ENCODE data around the gene CCDC141.

The CCDC141 gene

DNA sequence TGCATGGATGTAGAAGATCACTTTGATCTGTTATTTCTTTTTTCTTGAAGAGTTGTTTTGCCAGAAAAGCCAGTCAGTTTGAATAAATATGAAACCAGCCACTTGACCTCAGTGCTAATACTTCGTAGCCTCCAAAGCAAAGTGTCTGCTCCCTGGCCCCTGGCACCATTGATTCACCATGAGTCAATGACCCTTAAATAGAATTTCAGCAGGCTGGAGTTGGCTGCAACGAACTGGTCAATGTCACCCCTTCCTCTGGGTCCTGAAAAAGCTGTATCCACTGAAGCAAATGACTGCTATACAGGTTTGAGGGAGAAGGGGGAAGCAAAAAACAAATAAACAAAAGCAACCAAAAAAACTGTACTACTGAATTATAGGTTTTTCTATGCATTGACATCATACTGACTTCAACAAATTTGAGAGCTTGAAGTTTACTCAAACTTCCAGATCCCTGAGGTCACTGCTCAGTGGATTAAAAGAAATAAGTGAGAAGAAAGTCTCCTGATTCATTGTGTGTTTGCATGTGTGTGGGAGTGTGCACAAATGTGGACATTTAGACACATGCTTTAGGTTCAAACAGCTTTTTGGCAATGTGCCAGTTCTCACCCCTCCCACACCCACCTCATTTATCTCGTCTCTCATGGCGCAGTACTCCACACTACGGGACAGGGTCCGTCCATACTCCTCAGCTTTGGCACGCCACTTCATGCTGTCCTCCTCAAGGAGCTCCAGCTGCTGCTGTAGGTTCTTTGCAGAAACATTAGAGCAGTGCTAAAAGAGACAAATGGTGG, 184.6 kb downstream of the CCDC141 start:
- DNase-seq (ENCODE audit: low spot score): no peak

DNA sequence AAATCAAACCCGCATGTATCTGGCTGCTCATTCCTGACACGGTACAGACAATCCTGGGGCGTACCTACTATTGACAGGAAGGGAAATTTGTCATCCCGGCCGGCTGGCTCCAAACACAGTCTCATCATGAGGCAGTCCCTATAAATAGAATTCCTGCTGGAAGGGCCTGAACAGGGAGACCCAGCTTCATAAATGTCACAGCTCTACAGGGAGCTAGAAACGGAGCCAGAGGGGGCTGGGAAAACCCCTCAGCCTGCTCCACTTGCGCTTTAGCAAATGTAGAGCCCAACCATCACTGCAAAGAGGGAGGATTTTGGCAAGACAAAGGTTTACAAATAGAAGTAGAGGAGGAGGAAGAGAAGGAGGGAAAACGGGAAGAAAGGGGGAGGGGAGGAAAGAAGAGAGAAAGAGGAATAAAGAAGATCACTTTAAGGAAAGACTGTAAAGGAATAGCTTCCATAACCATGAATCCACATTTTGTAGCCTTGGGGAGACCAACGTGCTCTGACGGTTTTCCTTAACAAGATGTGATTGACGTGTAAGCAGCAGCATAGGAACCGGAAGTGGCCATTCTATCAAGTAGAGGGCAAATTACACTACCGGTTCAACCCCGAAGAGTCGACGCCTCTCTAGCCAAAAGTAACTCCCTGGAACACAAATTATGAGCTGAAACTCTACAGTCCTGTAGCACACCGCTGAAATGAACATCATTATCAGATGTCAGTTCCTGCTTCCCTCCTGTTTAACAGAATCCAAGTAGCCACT, 185.9 kb downstream of the CCDC141 start:
- no peak for DNase-seq (ENCODE audit: low spot score)

DNA sequence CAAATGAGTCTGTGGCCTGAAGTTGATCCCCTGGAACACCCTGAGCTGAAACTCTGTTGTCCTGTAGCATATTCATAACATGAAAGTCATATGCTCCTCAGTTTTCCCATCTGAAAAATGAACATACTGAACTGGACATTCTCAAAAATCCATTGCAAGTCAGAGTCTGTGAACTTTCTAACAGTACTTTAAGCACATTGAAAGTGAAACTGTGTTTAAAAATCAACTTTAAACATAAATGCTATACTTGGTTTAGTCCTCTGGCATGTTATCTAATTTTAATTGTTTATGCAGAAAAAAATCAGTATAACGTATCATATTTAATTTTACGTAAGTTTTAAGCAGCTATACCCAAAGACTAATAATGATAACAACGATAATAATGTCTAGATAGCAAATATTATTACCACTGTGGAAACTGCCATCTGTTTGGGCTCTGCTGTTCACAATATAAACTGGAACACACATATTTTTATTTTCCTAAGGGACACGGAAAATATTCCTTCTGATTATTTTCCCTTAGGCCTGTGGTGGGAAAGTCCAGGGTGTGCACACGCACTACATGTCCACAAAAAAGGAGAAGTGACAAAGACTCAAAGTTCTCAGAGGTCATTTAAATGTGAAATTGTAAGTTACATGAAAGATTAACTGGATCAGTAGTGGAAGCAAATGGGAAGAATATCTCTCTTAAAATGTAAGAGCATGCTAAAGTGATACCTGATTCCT, 186.6 kb downstream of the CCDC141 start:
- DNase-seq (ENCODE audit: low spot score): no peak

GRCh38 chr2:178860551-178860950, 189.4 kb downstream of the CCDC141 start:
- no peak for DNase-seq (ENCODE audit: low spot score)

GRCh38 chr2:178859730-178860129, 190.2 kb downstream of the CCDC141 start:
- no peak for DNase-seq (ENCODE audit: low spot score)

- no peak for DNase-seq (ENCODE audit: low spot score)
These were observed 190.9 kb downstream of the CCDC141 start for GRCh38 chr2:178858896-178859625.

- DNase-seq (ENCODE audit: low spot score): no peak
These were observed 194.8 kb downstream of the CCDC141 start for GRCh38 chr2:178855151-178855550.

GRCh38 chr2:178848335-178848734, 201.6 kb downstream of the CCDC141 start:
- no peak for DNase-seq (ENCODE audit: low spot score)

GRCh38 chr2:178846458-178846802, 203.5 kb downstream of the CCDC141 start:
- DNase-seq (ENCODE audit: low spot score): no peak

GRCh38 chr2:178845566-178846457, 204.1 kb downstream of the CCDC141 start:
- DNase-seq (ENCODE audit: low spot score): no peak

DNA sequence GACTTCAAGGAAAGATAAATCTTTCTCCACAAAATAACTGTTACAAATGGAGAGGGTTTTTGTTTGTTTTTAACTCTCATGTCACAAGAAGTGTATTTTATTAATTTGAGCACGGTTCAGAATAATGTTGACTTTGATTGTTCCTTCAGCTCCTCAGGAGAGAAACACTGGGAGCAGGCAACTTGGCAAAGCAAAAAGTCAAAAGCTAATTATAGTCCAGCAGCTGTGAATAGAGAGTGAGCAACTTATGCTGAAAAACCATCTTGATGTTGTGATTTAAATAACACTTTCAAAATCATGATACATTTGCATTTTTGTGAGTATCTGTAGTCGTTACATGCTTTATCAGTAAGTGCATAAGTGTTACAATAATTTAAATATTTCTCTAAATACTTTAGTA, 205.2 kb downstream of the CCDC141 start:
- DNase-seq (ENCODE audit: low spot score): no peak

- DNase-seq (ENCODE audit: low spot score): no peak
These were observed 205.7 kb downstream of the CCDC141 start for GRCh38 chr2:178844269-178844668.

GRCh38 chr2:178843697-178844096, 206.2 kb downstream of the CCDC141 start:
- DNase-seq (ENCODE audit: low spot score): no peak

DNA sequence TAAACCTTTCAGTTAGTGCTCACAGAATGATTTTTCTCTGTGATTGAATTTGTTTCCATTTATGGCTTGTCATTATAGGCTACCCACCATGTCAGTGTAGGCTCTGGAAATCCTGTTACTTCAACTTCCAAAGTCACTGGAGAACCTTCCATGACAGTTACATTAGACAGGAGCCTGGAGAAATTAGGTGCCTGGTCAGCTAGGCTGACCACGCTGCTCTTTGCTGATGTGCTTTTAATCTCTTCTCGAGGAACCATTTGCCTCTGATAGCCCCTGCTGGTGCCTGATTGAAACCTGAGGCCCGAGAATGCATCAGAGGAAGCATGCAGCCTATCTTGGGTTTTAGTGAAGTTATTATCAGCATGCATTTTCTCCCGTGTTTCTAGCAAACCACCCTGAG, 213.1 kb downstream of the CCDC141 start:
- DNase-seq (ENCODE audit: low spot score): no peak

- DNase-seq (ENCODE audit: low spot score): no peak
These were observed 215.9 kb downstream of the CCDC141 start for GRCh38 chr2:178834086-178834485.

GRCh38 chr2:178833382-178833781, 216.6 kb downstream of the CCDC141 start:
- DNase-seq (ENCODE audit: low spot score): no peak

- no peak for DNase-seq (ENCODE audit: low spot score)
These were observed 219.5 kb downstream of the CCDC141 start for GRCh38 chr2:178830451-178830850.

DNA sequence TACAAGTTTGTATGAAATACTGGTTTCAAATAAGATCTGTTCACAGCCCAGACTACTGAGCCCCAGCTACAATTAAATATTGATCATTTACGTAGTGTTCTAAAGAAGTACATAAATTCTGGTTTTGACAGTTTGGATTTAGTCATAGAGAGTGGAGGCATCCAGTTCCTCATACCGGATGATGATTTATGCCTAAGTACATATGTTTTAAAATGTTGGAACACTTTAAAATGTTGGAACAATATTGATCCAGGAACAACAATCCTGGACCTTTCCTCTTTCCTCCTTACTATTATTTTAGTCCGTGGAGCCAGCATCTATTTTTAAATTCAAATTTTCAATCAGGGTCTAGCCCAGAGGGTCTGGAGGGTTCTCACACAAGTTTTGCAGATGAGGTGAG, 220.0 kb downstream of the CCDC141 start:
- DNase-seq (ENCODE audit: low spot score): no peak

DNA sequence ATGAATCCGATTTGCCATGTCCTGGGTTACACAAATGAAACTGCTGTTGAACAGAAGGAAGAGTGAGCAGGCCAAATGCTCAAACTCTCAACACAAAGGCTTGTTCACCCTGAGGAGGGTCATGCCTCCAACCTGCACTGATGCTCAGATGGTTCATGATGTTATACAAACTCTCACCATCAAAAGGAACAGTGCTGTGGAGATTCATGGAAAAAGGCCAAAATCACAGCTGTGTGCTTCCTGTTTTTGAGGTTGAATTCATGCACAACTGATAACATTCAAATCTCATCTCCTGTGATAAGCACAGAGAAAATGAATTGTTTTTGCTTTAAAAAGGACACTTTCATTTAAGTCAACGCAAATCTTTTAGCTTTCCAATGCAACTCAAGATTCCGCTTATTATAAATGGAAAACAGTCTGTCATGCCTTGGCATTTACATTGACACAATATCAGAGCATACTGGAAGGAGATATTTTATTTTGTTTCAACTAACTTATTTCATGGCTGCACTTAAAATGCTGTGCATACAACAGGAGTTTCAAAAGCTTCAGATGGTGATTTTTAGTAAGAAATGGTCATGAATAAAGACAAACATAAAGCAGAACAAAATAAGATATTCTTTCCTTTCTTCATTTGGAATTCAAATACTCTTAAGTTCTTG, 220.5 kb downstream of the CCDC141 start:
- no peak for DNase-seq (ENCODE audit: low spot score)

DNA sequence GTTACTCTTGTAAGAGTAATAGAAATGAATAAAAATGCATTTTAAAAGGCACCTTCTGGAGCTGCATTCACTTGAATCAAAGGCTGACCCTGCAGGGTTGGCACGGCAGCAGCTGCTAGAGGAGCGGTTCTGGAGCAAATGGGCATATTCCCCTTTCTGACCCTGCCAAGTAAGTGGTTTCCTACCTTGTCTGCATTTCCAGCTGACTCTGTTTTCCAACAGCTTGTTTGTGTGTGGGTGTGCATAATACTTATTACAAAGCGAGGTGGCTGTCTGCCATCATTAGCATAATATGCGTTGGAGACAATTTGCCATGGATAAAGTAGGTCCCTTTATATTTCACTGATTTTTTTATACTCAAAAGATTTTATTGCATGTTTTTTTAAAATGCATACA, 221.5 kb downstream of the CCDC141 start:
- DNase-seq (ENCODE audit: low spot score): no peak

Data from HuH-7 (cell line).